OCI-LY7 (cell line): Measurements from ENCODE around the gene DICER1.
"Not testable (repeated sequence)": the region's sequence is repeated elsewhere in the genome, so short reads cannot be mapped to it uniquely, and the experiment has no call there.

Source experiments
- CTCF ChIP-seq: fragments of 200-600 bp; sonication (generic); conservative IDR thresholded peaks from 2 replicates; pipeline ENCODE4 v1.5.1; 2014; ENCODE audit warnings: mild to moderate bottlenecking, antibody characterized with exemption, low read length, moderate library complexity, mixed read lengths
- EZH2phosphoT487 ChIP-seq: fragments of 200-600 bp; sonication (generic); IDR thresholded peaks from 2 replicates; pipeline ENCODE4 v1.6.1; 2018; ENCODE audit warnings: low read depth, borderline replicate concordance, mild to moderate bottlenecking, mixed run types, antibody characterized with exemption, low read length, moderate library complexity, mixed read lengths

- TF ChIP-seq CTCF, EZH2phosphoT487: not testable (repeated sequence)
These were observed 44.4 kb upstream of the DICER1 start for GRCh38 chr14:95201745-95202144.
